ENCODE data around the gene KLHDC7A. TPM values are rescaled to one million over a fixed set of nuclear protein-coding genes. Genes with fewer than 3 reads are reported as not detected.

Gene KLHDC7A
- polyA plus RNA-seq, 1 donor from 2014 or later, result 0.04 TPM

DNA sequence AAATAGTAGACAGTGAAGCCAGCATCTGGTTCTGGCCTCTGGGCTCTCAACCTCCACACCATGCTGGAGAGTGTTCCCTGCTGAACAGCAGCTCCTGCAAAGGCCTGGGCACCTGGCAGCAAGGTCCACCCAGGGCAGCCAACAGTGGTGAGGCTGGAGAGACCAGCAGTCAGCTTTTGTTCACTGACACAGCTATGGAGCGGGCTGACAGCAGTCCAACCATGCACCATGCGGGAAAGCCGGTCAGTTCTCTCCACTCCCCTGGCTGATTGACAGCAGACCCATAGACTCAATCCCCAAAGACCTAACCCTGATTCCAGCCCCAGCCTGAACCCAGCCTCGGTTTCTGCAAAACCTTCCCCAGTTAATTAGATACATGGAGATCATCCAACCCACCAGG, 49.0 kb downstream of the KLHDC7A start:
- Histone ChIP-seq H3K9ac (ENCODE audit: low read length) (no peak overlapping the region), H3F3A (ENCODE audit: insufficient read depth, low read length, poor library complexity, severe bottlenecking) (no peaks in the 10 kb centered on the region), H3K9me3 (ENCODE audit: low read length) (no peaks in the 10 kb centered on the region), H2AFZ (ENCODE audit: low read depth, low read length) (no peak overlapping the region), H3K36me3 (ENCODE audit: insufficient read depth, low read length) (no peaks in the 10 kb centered on the region), H3K9me2 (ENCODE audit: insufficient read depth, low read length) (no peaks in the 10 kb centered on the region), H3K27me3 (ENCODE audit: insufficient read depth, low read depth, low read length) (no peaks in the 10 kb centered on the region), H4K20me1 (ENCODE audit: insufficient read depth) (no peaks in the 10 kb centered on the region), H3K79me2 (replicated peaks; ENCODE audit: insufficient read depth, low read length) (no peaks in the 10 kb centered on the region), H3K4me2 (ENCODE audit: low read length) (no peak overlapping the region), H3K4me3 (ENCODE audit: low read length) (no peak overlapping the region), H3K27ac (ENCODE audit: low read length) (no peak overlapping the region)
- no peak for TF ChIP-seq SMC3 (conservative IDR thresholded peaks at IDR 0.05; ENCODE audit: poor library complexity)
- no peak for TF ChIP-seq RAD21 (conservative IDR thresholded peaks at IDR 0.05)
- TF ChIP-seq TAF1 (IDR thresholded peaks at IDR 0.05; ENCODE audit: low read depth), result no peak
- TF ChIP-seq EP300 (conservative IDR thresholded peaks at IDR 0.05; ENCODE audit: poor library complexity, severe bottlenecking), result no peak
- no peak for TF ChIP-seq MXI1 (conservative IDR thresholded peaks at IDR 0.05; ENCODE audit: poor library complexity, severe bottlenecking)
- TF ChIP-seq, protein P1, sequence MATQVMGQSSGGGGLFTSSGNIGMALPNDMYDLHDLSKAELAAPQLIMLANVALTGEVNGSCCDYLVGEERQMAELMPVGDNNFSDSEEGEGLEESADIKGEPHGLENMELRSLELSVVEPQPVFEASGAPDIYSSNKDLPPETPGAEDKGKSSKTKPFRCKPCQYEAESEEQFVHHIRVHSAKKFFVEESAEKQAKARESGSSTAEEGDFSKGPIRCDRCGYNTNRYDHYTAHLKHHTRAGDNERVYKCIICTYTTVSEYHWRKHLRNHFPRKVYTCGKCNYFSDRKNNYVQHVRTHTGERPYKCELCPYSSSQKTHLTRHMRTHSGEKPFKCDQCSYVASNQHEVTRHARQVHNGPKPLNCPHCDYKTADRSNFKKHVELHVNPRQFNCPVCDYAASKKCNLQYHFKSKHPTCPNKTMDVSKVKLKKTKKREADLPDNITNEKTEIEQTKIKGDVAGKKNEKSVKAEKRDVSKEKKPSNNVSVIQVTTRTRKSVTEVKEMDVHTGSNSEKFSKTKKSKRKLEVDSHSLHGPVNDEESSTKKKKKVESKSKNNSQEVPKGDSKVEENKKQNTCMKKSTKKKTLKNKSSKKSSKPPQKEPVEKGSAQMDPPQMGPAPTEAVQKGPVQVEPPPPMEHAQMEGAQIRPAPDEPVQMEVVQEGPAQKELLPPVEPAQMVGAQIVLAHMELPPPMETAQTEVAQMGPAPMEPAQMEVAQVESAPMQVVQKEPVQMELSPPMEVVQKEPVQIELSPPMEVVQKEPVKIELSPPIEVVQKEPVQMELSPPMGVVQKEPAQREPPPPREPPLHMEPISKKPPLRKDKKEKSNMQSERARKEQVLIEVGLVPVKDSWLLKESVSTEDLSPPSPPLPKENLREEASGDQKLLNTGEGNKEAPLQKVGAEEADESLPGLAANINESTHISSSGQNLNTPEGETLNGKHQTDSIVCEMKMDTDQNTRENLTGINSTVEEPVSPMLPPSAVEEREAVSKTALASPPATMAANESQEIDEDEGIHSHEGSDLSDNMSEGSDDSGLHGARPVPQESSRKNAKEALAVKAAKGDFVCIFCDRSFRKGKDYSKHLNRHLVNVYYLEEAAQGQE (IDR thresholded peaks at IDR 0.05; ENCODE audit: borderline replicate concordance), result no peak
- no peak for TF ChIP-seq EZH2 (IDR thresholded peaks at IDR 0.05; ENCODE audit: borderline replicate concordance, insufficient read depth, low read length, poor library complexity, severe bottlenecking)
- TF ChIP-seq, protein P2, sequence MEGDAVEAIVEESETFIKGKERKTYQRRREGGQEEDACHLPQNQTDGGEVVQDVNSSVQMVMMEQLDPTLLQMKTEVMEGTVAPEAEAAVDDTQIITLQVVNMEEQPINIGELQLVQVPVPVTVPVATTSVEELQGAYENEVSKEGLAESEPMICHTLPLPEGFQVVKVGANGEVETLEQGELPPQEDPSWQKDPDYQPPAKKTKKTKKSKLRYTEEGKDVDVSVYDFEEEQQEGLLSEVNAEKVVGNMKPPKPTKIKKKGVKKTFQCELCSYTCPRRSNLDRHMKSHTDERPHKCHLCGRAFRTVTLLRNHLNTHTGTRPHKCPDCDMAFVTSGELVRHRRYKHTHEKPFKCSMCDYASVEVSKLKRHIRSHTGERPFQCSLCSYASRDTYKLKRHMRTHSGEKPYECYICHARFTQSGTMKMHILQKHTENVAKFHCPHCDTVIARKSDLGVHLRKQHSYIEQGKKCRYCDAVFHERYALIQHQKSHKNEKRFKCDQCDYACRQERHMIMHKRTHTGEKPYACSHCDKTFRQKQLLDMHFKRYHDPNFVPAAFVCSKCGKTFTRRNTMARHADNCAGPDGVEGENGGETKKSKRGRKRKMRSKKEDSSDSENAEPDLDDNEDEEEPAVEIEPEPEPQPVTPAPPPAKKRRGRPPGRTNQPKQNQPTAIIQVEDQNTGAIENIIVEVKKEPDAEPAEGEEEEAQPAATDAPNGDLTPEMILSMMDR (IDR thresholded peaks at IDR 0.05; ENCODE audit: poor library complexity, severe bottlenecking), result no peak
- no peak for TF ChIP-seq POLR2AphosphoS5 (IDR thresholded peaks at IDR 0.05)

DNA sequence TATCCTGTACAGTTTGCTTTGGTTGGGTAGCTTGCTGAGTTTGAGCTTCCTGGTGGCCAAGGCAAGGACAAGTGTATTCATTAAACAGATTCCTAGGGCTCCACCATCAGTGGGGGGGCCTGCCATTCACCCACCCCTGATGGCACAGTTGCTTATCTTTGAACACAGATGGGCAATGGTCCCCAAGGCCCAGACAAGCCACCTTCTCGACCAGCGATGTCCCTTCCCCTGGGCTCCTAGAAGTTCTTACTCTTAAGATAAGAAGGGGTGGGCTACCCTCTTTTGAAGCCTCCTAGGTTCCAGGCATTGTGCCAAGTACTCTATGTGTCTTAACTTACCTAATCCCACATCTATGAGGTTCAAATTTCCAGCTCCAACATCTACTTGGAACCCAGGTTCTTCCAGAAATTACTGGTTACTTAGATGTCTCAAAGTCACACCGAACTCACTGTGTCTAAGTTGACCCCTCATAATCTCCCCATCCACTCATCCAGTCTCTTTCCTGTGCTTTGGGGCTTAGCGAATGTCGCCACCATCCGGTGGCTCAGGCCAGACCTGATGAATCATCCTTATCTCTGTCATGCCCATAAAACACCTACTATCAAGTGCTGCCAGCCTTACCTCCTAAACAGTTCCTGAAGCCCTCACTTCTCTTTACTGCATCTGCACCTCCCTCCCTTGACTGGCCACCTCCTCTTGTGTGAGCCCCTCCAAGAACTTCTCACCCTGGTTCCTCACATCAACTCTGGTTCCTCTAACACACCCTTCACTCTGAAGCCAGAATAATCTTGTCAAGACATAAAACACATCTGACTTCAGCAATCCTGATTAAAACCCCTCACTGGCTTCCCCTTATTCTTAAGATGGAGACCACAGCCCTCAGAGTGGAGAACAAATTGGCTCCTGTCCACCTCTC, 50.1 kb downstream of the KLHDC7A start:
- no peak overlapping the region for H3K4me3 ChIP-seq (ENCODE audit: low read length)
- no peaks in the 10 kb centered on the region for H3K9me3 ChIP-seq (ENCODE audit: low read length)
- no peaks in the 10 kb centered on the region for H3K27me3 ChIP-seq (ENCODE audit: insufficient read depth, low read depth, low read length)
- H3K9ac ChIP-seq (ENCODE audit: low read length), result no peak overlapping the region
- H3K36me3 ChIP-seq (ENCODE audit: insufficient read depth, low read length), result no peaks in the 10 kb centered on the region
- H3K9me2 ChIP-seq (ENCODE audit: insufficient read depth, low read length), result no peaks in the 10 kb centered on the region
- H3K27ac ChIP-seq (ENCODE audit: low read length), result no peak overlapping the region
- no peak for TF ChIP-seq EP300 (conservative IDR thresholded peaks at IDR 0.05; ENCODE audit: poor library complexity, severe bottlenecking)
- no peak for TF ChIP-seq POLR2AphosphoS5 (IDR thresholded peaks at IDR 0.05)
- TF ChIP-seq TAF1 (IDR thresholded peaks at IDR 0.05; ENCODE audit: low read depth), result no peak
- no peak for TF ChIP-seq SMC3 (conservative IDR thresholded peaks at IDR 0.05; ENCODE audit: poor library complexity)
- TF ChIP-seq EZH2 (IDR thresholded peaks at IDR 0.05; ENCODE audit: borderline replicate concordance, insufficient read depth, low read length, poor library complexity, severe bottlenecking), result no peak
- TF ChIP-seq, protein P1 (IDR thresholded peaks at IDR 0.05; ENCODE audit: borderline replicate concordance), result no peak
- no peak for TF ChIP-seq MXI1 (conservative IDR thresholded peaks at IDR 0.05; ENCODE audit: poor library complexity, severe bottlenecking)
- TF ChIP-seq, protein P2 (IDR thresholded peaks at IDR 0.05; ENCODE audit: poor library complexity, severe bottlenecking), result peak; percentile 33
- peak; percentile 23 for TF ChIP-seq RAD21 (conservative IDR thresholded peaks at IDR 0.05)
- no peaks in the 10 kb centered on the region for H3K79me2 ChIP-seq (replicated peaks; ENCODE audit: insufficient read depth, low read length)
- H3F3A ChIP-seq (ENCODE audit: insufficient read depth, low read length, poor library complexity, severe bottlenecking), result no peaks in the 10 kb centered on the region
- no peaks in the 10 kb centered on the region for H4K20me1 ChIP-seq (ENCODE audit: insufficient read depth)
- H2AFZ ChIP-seq (ENCODE audit: low read depth, low read length), result no peak overlapping the region
- no peak overlapping the region for H3K4me2 ChIP-seq (ENCODE audit: low read length)
